NCI-H2081 treated with DMSO at 0.1 percent for 48 hours (cell line): ENCODE data around the gene RAB15.
"Not testable (repeated sequence)": the region's sequence is repeated elsewhere in the genome, so short reads cannot be mapped to it uniquely, and the experiment has no call there.

Experiments used
- DNase-seq: peaks from one replicate; lab custom pipeline; 2025; lab: John Stamatoyannopoulos, UW

The RAB15 gene

DNA sequence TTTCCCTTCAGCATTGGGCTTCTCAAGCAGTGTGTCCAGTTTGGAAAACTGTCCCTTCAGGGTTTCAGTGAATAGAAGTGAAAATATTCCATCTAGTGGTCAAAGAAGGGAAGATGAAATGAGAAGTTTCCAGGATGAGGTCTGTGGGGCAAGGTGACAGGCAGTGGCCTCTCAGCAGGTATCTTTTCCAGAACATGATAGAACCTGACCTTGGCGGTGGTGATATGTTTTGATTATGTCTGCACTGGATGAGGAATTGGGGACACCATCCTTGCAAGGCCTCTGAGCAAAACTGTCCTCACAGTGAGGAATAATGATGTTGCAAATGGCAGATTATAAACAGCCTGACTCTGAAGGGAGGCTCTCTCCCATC lies 34.3 kb downstream of the RAB15 start:
- no peak for DNase-seq

- DNase-seq: no peak
Observed at GRCh38 chr14:64937171-64937820, 34.8 kb downstream of the RAB15 start.

GRCh38 chr14:64935508-64935907 lies 36.6 kb downstream of the RAB15 start:
- no peak for DNase-seq

GRCh38 chr14:64934338-64934929 lies 37.7 kb downstream of the RAB15 start:
- no peak for DNase-seq

- no peak for DNase-seq
Observed at GRCh38 chr14:64932231-64932630, 39.9 kb downstream of the RAB15 start.

GRCh38 chr14:64931123-64931522 lies 41.0 kb downstream of the RAB15 start:
- DNase-seq: no peak

- no peak for DNase-seq
Observed at GRCh38 chr14:64930085-64930843, 41.9 kb downstream of the RAB15 start.

DNA sequence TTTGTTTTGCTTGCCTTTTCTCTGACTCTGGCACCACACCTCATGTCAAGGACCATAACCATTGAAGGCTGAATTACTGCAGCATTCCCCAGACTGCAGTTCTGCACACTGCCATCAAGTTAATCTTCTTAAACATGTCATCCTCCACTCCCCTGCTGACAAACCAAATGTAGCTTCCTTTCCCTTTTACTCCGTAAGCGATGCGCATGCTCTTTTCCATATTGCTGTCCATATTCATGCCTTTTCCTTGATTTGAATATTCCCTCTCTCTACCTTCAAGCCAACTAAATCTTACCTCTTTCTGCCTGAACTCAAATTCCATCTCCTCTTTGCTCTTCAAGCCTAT lies 43.1 kb downstream of the RAB15 start:
- DNase-seq: no peak

GRCh38 chr14:64928239-64929013 lies 43.7 kb downstream of the RAB15 start:
- DNase-seq: no peak

DNA sequence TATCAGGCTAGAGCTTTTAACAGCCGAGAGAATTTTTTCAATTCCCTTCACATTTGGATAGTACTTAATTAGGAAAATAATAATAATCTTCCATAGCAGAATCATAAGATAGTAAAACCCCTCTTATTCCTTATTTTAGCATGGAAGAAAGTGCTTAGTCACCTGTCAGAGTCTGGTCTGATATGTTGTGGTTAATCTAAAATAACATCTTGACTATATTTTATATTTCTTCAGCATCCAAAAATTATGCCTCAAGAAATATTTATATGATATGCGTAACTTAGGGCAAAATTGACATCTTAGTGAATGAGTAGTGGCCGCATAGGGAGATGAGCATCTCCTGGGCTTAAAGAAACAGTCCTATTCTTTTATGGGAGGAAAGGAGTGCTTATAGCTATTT lies 45.1 kb downstream of the RAB15 start:
- no peak for DNase-seq

DNA sequence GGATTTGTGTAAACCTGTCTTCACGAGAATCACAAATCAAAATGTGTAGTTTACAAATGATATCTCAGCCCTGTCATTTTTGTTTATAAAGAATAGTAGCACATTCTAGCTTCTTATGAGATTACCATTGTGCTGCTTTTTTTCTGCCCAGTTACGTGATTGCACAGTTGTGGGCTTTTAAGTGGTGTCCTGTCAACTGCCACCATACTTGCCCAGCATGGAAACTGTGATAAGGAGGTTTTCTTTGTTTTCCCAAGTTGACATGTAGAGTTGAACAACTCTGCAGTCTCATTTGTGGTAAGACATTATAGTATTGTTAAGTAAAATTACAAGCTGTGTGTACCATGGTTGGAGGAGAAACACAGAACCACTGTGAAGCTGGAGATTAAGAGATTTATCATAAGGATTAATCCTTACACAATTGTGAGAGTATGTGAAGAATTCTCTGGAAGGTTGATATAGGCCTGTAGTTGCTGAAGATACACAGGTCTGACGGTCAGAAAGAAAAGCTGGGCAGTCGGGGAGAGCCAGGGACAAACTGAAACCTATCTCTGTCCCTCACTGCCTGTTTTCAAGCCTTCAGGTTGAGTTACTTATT lies 45.6 kb downstream of the RAB15 start:
- no peak for DNase-seq

- no peak for DNase-seq
Observed at GRCh38 chr14:64923015-64923414, 49.1 kb downstream of the RAB15 start.

DNA sequence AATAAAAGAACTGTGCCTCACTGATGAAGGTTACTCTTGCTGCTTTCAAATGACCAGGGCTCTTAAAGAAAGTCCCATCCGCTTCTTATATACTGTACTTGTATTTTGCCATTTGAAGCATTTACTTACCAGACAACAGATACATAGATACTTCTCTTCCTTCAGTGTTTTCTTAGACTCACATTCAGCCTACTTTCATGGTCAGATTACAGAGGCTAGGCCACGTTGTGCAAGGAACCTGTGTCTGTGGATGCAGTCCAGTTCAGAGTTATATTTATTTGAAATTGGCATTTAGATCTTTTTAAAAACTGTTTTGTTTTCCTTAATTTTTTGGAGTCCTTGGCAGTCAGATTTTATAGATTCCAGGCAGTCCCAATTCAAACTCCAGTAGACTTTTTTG lies 51.7 kb downstream of the RAB15 start:
- DNase-seq: no peak

DNA sequence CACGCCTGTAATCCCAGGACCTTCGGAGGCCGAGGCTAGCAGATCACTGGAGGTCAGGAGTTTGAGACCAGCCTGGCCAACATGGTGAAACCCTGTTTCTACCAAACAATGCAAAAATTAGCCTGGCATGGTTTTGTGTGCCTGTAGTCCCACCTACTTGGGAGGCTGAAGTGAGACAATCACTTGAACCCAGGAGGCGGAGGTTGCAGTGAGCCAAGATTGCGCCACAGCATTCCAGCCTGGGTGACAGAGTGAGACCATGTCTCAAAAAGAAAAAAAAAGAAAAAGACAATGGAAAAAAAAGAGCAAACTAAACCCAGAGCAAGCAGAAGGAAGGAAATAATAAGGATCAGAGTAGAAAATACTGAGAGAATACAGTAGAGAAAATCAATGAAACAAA lies 52.5 kb downstream of the RAB15 start:
- DNase-seq: no peak

- no peak for DNase-seq
Observed at GRCh38 chr14:64919215-64919614, 52.9 kb downstream of the RAB15 start.

GRCh38 chr14:64918216-64918615 lies 53.9 kb downstream of the RAB15 start:
- DNase-seq: no peak

DNA sequence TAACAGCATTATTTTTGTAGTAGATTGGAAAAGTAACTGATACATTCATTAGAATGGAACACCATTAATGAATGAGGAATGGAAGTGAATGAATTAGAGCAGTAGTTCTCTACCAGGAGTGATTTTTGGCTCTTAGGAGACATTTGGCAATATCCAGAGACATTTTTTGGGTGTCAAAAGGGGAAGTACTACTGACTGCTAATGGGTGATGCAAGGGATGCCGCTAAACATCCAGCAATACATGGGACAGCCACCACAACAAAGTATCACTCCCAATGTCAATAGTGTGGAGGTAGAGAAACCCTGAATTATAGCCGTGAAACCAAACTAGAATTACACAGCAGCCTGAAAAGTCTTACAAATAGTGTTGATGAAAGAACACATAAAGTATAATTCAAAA lies 56.3 kb downstream of the RAB15 start:
- DNase-seq: no peak

DNA sequence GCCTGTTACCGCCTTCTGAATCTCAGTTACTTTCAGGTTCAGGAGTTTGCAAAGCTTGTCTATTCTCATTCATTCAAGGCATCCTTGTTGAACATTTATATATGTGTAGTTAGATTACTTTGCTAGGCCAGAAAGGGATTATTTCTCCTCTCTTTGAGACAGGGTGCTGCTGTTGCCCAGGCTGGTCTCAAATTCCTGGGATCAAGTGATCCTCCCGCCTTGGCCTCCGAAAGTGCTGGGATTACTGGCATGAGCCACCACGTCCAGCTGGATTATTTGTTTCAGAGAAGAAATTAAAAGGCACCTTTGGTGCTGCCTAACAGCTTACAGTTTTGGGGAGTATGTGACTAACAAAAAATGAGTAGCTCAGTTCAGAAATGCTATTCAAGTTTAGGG lies 57.1 kb downstream of the RAB15 start:
- DNase-seq: no peak

DNA sequence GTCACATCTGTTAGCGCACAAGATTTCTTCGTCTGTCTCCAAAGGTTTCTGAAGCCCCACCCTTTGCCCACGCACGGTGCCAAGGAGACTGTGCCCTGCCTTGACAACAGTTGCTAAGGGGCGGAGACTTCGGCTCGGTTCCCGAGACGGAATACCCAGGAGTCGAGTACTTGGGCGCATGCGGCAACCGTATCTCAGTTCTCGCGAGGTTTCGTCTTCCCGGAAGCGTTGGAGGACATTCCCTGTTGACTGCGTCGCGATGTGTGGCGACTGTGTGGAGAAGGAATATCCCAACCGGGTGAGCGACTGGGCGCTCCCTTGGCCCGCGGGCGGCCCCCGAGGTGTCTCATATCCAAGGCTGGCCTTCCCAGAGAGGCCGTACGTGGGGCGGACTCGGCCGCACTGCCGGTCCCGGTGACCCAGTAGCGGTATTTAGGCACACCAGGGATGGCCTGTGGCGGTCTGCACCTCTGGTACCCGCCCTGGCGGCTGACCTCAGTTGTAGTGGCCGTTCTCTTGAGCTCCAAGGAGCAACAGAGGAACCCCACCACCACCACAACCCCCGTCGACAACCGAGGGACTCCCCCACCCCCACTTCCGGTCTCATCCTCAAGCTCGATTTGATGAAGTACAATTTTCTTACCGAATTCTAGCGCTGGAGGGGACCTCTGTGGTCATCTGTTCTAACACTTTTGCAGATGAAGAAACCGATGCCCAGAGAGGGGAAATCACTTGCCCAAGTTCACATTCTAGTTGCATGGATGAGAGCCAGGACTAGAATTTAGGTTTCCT lies 57.7 kb downstream of the RAB15 start, which contains the start of gene CHURC1:
CHURC1 (plus strand) TSS at position 219 of the 792 bp plus-strand sequence; CDS start at position 260, 41 bp downstream.
- DNase-seq: peak; percentile 95

GRCh38 chr14:64913477-64913876 lies 58.7 kb downstream of the RAB15 start:
- DNase-seq: not testable (repeated sequence)

GRCh38 chr14:64912261-64912660 lies 59.9 kb downstream of the RAB15 start:
- no peak for DNase-seq
